GM21515 (cell line): Measurements from ENCODE around the gene FAM107B.

Experiments used
- ATAC-seq: cut with Tn5 transposase; IDR thresholded peaks from one replicate; pipeline ENCODE4 v1.9.1; 2021; ENCODE audit not compliant: unreplicated experiment

The FAM107B gene

DNA sequence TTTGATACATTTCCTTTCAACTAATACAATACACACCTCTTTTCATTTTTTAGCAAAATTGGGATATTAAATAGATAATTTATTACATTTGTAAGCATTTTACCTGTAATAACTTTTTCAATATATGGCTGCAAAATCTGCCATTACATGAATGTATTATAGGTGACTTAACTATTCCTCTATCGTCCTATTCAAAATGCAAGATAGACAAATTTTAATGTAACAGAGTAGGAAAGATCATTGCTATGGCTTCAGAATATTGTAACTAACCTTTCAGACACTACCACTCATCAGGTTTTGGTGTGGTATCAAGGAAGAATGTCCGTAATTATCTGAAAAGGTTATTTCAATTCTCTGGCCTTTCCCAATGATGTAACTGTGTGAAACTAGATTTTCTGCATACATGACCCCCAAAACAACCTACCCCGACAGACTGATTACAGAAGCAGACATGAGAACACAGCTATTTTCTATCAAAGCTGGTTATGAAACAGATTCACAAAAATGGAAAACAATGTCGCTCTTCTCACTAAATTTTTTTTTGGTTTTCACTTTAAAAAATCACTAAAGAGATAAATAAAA is 211.2 kb downstream of the FAM107B start:
- ATAC-seq: no peak

GRCh38 chr10:14563076-14563336 is 211.7 kb downstream of the FAM107B start:
- no peak for ATAC-seq

- no peak for ATAC-seq
Observed at GRCh38 chr10:14562218-14563075, 212.2 kb downstream of the FAM107B start.

- ATAC-seq: no peak
Observed at GRCh38 chr10:14560791-14561765, 213.6 kb downstream of the FAM107B start.

DNA sequence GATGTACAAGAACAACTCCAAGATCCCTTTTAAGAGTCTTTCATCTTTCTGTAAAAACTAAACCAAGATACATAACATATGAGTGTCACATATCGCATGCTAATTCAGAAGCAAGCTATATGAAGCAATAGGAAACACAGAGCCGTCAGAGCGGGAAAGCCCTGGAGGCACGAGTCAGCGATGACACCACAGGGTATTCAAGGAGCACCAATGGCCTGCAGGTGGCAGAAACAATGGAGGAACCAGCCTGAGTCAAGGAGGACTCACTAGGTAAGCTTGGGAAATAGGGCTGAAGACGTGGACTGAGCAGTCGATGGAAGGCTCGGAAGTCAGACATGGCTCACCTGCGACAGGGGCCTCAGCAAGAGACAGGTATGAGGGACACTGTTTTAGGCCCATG is 214.4 kb downstream of the FAM107B start:
- ATAC-seq: no peak

GRCh38 chr10:14558025-14558424 is 216.7 kb downstream of the FAM107B start:
- no peak for ATAC-seq

DNA sequence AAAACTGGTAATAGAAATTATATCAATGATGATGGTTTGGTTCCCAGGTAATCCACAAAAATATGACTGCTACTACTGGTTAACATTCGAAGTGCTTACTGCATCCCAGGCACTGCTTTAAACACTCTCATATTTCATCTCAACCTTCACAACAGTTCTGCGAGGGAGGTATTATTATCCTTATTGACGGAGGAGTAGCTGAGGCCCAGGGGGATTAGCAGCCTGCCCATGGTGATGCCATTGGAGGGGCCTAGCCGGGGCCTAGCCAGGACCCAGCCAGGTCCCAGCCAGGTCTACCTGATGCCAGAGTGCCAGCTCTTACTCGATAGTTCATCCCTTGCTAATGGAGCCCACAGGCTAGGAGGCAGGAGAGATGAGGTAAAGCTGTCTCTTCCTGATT is 217.1 kb downstream of the FAM107B start:
- ATAC-seq: no peak

- peak; percentile 64 for ATAC-seq
Observed at GRCh38 chr10:14556285-14556956, 218.3 kb downstream of the FAM107B start.

GRCh38 chr10:14555807-14556206 is 218.9 kb downstream of the FAM107B start:
- no peak for ATAC-seq

DNA sequence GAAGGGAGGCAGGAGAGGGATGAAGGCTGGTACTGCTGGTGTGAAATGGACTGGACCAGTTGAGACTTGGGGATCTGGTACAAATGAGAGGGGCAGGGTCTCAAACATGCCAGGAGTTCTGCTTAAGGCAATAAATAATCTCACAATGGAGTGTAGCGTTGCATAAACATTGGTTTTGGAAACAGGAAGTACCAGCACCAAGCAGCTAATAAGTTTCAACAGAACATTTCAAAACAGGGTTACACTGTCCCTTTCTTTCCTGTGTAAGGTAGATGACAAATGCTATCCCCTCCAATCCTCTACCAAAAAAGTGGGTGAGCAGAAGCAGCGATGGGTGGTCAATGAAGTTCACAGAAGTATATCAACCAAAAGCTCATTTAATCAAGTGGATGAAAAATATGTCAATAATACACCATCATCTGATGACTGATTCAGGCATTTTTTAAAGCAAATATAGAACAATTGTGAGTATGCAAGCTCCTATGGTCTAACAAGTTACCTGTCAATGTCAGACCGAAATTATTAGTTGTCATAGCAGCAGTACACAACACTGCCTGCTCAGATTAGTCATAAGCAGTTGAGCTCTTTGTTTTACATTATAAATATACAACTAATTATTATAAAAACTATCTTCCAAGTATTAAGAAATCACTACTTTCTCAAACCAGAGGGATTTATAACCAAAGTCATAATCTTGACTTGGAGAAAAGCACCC is 220.0 kb downstream of the FAM107B start:
- ATAC-seq: no peak

DNA sequence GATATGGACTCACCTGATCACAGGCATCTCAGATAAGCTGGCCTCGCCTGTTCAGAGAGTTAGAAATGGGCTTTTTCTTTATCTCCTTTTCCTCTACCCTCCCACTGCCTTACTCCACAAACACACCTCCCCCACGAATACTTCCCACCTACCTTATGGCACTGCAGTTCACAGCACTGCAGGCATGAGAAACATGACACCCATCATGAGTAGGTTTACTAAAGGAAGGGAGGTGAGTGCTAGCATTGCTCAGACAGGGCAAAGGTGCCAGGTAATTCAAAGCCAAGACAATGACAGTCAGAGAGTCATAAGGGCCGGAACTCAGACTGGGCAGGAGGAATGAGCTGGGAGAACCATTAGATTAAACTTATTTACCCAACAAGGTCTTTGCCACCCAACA is 220.6 kb downstream of the FAM107B start:
- ATAC-seq: no peak

GRCh38 chr10:14553448-14553847 is 221.2 kb downstream of the FAM107B start:
- ATAC-seq: peak; percentile 37

DNA sequence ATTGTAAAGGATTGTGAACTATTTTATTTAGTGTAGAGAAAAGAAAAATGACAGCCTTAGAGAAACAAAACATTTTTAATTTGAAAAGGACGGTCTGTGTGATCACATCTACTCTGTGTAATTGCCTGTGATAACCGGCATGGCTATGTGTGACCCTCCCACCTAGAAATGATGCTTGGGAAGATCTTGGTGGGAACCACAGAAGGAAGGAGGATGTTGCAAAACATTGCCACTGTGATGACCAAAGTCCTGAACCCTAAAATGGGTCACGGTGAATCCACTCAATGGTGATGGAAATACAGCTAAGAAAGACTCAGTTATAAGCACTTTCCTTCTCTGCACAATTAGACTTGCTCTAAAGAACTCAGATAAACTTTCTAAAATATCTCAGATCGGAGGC is 222.7 kb downstream of the FAM107B start:
- ATAC-seq: no peak

DNA sequence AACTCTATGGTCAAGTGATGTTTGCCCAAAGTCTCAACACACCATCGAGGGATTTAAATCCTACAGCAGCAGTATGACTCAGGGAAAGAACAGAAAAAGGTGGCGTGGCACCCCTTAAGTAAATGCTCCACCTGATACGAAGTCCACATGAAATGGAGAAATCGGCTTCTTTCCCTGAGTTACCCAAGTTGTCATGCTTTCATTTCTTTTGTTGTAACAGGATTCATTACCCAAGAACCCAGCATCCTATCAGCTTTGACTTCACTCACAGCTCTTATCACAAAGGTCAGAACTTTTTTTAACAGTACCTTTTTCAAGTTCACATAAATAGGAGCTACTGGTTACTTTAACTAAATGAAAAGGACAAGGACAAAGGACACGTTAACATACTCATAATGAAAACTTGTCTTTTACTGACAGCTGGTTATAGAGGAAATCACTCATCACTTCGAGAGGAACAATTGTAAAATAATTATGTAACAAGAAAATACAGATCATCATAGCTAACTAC is 224.2 kb downstream of the FAM107B start:
- ATAC-seq: no peak

GRCh38 chr10:14549496-14549895 is 225.2 kb downstream of the FAM107B start:
- no peak for ATAC-seq

- ATAC-seq: no peak
Observed at GRCh38 chr10:14548970-14549369, 225.7 kb downstream of the FAM107B start.

DNA sequence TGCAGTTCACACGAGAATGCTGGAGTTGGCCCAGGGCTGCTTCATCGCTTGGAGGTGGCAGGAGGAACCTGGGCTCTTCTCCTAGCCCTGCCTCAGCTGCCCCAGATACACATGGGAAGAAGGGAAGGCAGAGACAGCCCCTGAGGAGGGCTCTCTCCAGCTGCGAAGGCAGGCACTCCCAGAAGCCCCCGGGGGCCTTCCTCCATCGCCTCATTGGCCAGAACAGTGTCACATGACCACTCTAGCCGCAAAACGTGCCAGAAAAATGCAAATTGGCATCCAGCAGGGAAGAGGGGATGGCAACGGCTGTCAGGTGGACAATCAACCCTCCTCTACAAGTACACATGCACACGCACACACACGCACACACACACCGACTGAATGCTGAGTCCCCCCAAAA is 226.2 kb downstream of the FAM107B start:
- no peak for ATAC-seq

DNA sequence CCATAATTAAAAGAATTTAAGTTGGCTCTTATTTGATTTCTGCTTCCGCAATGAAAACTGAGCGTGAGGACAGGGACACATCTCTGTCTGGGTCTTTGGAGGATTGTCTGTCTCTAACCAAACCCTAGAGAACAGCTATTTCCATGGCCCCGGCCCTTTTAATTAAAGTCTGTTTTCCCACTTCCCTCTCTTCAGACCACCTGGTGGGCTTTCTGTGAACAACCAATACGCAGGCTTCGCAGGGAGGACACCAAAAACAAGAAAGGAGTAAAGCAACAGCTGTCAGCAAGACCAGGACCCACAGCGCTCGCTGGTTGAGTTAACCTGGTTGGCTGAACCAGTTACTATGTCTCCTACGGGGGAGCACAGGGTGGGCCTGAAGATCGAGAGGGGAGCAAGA is 226.9 kb downstream of the FAM107B start:
- ATAC-seq: no peak

- no peak for ATAC-seq
Observed at GRCh38 chr10:14545827-14546226, 228.9 kb downstream of the FAM107B start.

DNA sequence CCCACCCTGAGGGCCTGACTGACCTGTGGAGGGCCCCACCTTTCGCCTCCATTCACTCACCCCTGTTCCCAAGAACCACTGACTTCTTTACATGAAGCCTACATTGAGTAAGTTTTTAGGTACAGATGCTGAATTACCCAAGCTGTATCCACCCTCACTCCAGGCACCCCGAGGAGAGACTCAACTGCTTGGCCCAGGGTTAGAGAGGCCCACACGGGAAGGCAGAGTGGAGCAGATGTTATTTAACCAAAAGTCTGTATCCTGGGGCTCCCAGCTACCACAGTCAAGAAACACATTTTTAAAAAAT is 230.8 kb downstream of the FAM107B start:
- no peak for ATAC-seq
